Endothelial cell (in vitro differentiated cells): ENCODE data around the gene SPIN1. TPM values are rescaled to one million over a fixed set of nuclear protein-coding genes. Genes with fewer than 3 reads are reported as not detected.

Source experiments
- DNase-seq: peaks from one replicate; pipeline ENCODE4 v3.0.0; 2021; ENCODE audit warnings: low spot score
- H3K27ac Mint-ChIP-seq: one replicate; pipeline ENCODE4 v1.8.0; 2021; ENCODE audit warnings: mixed read lengths, inconsistent platforms; ENCODE audit not compliant: unreplicated experiment
- H3K27me3 Mint-ChIP-seq: one replicate; pipeline ENCODE4 v1.8.0; 2021; ENCODE audit warnings: mild to moderate bottlenecking, moderate library complexity, mixed read lengths, inconsistent platforms; ENCODE audit not compliant: unreplicated experiment
- H3K36me3 Mint-ChIP-seq: one replicate; pipeline ENCODE4 v1.8.0; 2021; ENCODE audit warnings: mild to moderate bottlenecking, low read depth, mixed read lengths, inconsistent platforms; ENCODE audit not compliant: unreplicated experiment
- H3K4me1 Mint-ChIP-seq: one replicate; pipeline ENCODE4 v1.8.0; 2021; ENCODE audit warnings: mild to moderate bottlenecking, mixed read lengths, inconsistent platforms; ENCODE audit not compliant: unreplicated experiment
- H3K4me3 Mint-ChIP-seq: one replicate; pipeline ENCODE4 v1.8.0; 2021; ENCODE audit warnings: mild to moderate bottlenecking, mixed read lengths, inconsistent platforms; ENCODE audit not compliant: unreplicated experiment
- H3K9me3 Mint-ChIP-seq: one replicate; pipeline ENCODE4 v1.8.0; 2021; ENCODE audit warnings: mixed read lengths, inconsistent platforms; ENCODE audit not compliant: unreplicated experiment
- total RNA-seq: library from RNA; stranded (reverse); fragmentation: NEBNext Ultra II Directional; extraction: Animal tissue kit (Norgen Biotek cat#: 25700); gene quantifications from one replicate; pipeline ENCODE4 v1.2.1, GENCODE V29; 2021; ENCODE audit not compliant: unreplicated experiment
- TF ChIP-seq, protein P1 (sequence below): fragments of 200-600 bp; sonication (generic); IDR thresholded peaks from one replicate; pipeline ENCODE4 v1.5.0; 2021; ENCODE audit warnings: antibody characterized with exemption; ENCODE audit not compliant: unreplicated experiment

SPIN1 gene
- total RNA-seq, 1 donor from 2014 or later, result 97.3 TPM

DNA sequence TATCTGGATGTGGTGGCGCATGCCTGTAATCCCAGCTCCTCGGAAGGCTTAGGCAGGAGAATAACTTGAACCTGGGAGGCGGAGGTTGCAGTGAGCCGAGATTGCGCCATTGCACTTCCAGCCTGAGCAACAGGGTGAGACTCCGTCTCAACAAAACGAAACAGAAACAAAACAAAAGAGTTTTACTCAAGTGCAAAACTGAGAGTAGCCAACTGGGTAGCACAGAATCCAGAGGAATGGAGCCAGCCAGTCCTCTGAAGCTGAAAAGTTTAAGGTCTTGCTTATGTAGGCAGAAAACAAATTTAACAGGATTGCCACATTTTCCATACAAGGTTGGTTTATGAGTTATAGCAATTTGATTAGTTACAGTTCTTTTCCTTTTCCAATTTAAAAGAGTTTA lies 32.0 kb downstream of the SPIN1 start:
- peaks cover 7% of the 10 kb centered on the region for H3K9me3 Mint-ChIP-seq
- no peak overlapping the region for H3K4me3 Mint-ChIP-seq
- no peak overlapping the region for H3K27ac Mint-ChIP-seq
- TF ChIP-seq, protein P1, sequence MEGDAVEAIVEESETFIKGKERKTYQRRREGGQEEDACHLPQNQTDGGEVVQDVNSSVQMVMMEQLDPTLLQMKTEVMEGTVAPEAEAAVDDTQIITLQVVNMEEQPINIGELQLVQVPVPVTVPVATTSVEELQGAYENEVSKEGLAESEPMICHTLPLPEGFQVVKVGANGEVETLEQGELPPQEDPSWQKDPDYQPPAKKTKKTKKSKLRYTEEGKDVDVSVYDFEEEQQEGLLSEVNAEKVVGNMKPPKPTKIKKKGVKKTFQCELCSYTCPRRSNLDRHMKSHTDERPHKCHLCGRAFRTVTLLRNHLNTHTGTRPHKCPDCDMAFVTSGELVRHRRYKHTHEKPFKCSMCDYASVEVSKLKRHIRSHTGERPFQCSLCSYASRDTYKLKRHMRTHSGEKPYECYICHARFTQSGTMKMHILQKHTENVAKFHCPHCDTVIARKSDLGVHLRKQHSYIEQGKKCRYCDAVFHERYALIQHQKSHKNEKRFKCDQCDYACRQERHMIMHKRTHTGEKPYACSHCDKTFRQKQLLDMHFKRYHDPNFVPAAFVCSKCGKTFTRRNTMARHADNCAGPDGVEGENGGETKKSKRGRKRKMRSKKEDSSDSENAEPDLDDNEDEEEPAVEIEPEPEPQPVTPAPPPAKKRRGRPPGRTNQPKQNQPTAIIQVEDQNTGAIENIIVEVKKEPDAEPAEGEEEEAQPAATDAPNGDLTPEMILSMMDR, result no peak
- peaks cover 51% of the 10 kb centered on the region for H3K36me3 Mint-ChIP-seq
- no peak for DNase-seq
- peaks cover 3% of the 10 kb centered on the region for H3K4me1 Mint-ChIP-seq
- H3K27me3 Mint-ChIP-seq, result peaks cover 2% of the 10 kb centered on the region

DNA sequence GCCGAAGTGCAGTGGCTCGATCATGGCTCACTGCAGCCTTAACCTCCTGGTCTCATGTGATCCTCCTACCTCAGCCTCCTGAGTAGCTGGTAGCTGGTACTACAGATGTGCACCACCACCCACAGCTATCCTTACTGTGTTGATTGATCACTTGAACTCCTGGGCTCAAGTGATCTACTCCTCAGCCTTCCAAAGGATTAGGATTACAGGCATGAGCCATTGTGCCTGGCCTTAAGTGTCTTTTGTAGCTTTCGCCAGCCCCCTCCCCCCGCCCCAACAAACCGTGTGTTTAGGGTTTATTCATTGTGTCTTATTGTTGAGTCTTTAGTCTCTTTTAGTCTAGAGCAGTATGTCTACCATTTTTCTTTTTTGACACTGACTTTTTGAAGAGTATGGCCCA lies 33.1 kb downstream of the SPIN1 start:
- no peak overlapping the region for H3K4me3 Mint-ChIP-seq
- no peak for DNase-seq
- peaks cover 51% of the 10 kb centered on the region for H3K36me3 Mint-ChIP-seq
- H3K27me3 Mint-ChIP-seq, result peaks cover 2% of the 10 kb centered on the region
- no peak overlapping the region for H3K27ac Mint-ChIP-seq
- TF ChIP-seq, protein P1, result no peak
- peaks cover 7% of the 10 kb centered on the region for H3K9me3 Mint-ChIP-seq
- peaks cover 5% of the 10 kb centered on the region for H3K4me1 Mint-ChIP-seq

DNA sequence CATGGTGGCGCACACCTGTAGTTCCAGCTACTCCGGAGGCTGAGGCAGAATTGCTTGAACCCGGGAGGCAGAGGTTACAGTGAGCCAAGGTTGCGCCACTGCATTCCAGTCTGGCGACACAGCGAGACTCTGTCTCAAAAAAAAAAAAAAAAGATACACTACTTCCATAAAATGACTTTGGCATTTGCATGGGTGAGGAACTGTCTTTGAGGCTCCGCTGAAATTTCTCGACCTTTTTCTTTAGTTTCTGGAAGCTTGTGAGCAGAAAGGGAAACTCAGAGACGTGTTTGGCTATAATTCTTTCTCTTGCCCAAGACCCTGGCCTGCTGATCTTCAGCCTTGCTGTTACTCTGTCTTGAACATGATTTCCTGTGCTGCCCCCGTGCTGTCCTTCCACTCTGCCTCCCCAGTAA lies 37.3 kb downstream of the SPIN1 start:
- DNase-seq, result no peak
- peaks cover 2% of the 10 kb centered on the region for H3K4me1 Mint-ChIP-seq

DNA sequence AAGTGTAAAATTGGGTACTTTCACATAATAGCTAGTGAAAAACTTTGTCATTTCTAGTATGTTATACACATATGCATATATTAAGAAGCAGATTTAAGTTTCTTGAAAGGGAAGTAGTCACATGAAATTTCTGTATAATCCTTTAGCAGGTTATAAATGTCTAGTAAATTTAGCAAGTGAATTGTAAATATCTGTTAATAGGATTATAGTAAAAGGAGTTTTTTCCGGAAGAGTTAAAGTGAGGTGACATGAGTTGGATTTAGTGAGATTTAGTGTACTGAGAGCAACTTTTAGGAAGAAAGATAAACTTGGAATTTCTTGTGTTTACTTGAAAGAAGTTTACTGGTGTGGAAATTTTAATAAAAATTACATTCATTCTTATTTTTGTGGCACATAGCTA lies 38.4 kb downstream of the SPIN1 start:
- peaks cover 4% of the 10 kb centered on the region for H3K36me3 Mint-ChIP-seq
- H3K9me3 Mint-ChIP-seq, result no peaks in the 10 kb centered on the region
- H3K27ac Mint-ChIP-seq, result no peak overlapping the region
- no peak for DNase-seq
- peaks cover 1% of the 10 kb centered on the region for H3K27me3 Mint-ChIP-seq
- H3K4me3 Mint-ChIP-seq, result no peak overlapping the region
- peaks cover 2% of the 10 kb centered on the region for H3K4me1 Mint-ChIP-seq
- TF ChIP-seq, protein P1, result no peak

More for the DNA sequence above, 37.3 kb downstream of the SPIN1 start:
- Mint-ChIP-seq H3K27ac (no peak overlapping the region), H3K27me3 (peaks cover 1% of the 10 kb centered on the region), H3K36me3 (peaks cover 15% of the 10 kb centered on the region), H3K4me3 (no peak overlapping the region), H3K9me3 (no peaks in the 10 kb centered on the region)
- TF ChIP-seq, protein P1, result no peak

DNA sequence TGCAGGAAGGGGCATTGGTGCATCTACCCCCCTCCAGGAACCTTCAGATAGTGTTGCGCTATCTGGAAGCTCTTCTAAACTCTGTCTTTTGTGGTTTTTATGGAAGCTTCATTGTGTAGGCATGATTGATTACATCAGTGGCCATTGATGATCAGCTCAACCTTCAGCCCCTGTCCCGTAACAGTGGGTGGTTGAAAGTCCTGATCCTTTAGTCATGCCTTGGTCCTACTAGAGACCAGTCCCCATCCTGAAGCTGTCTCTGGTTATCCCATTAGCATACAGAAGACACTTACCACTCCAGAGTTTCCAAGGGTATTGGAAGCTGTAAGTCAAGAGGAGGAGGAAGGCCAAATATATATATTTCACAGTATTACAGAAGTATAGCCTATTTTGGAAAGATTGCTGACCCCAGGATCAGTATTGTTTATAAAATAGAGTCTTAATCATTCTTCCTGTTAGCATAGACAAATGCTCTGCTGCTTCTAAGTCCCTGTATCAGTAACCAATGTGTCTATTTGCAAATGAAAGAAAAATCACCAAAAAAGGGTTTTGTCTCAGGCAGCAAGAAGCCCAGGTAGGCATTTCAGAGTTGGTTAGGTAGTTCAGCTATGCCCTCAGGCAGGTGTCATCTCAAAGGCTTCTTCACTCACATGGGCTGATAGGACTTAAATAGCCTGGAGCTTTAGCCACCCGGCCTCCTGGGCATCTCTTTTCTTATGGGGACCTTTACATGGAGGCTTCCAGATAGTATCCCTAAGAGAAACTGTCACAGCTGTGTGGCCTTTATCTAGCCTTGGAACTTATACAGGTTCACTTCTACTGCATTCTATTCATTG lies 41.6 kb downstream of the SPIN1 start:
- H3K27ac Mint-ChIP-seq, result no peak overlapping the region
- no peak overlapping the region for H3K4me3 Mint-ChIP-seq
- no peaks in the 10 kb centered on the region for H3K9me3 Mint-ChIP-seq

More for the DNA sequence above, 41.6 kb downstream of the SPIN1 start:
- TF ChIP-seq, protein P1, result no peak
- Mint-ChIP-seq H3K36me3 (peaks cover 10% of the 10 kb centered on the region), H3K27me3 (peaks cover 1% of the 10 kb centered on the region), H3K4me1 (peaks cover 2% of the 10 kb centered on the region)
- no peak for DNase-seq
